NCI-H510A treated with DMSO at 0.1 percent for 48 hours (cell line): ENCODE results near the gene GPR176.

Experiments
- DNase-seq: peaks from one replicate; lab custom pipeline; 2025; lab: John Stamatoyannopoulos, UW

Gene GPR176

GRCh38 chr15:39919748-39920509 lies at the start of gene GPR176:
TSS of gene GPR176 (minus strand) at chr15:39920266. CDS start at chr15:39920026, 240 bp downstream.
- DNase-seq, result no peak

- DNase-seq, result no peak
Measured at GRCh38 chr15:39969002-39969394, 48.9 kb upstream of the GPR176 start.

GRCh38 chr15:39968273-39969001 lies 48.4 kb upstream of the GPR176 start:
- DNase-seq, result no peak

- no peak for DNase-seq
Measured at GRCh38 chr15:39966521-39966920, 46.5 kb upstream of the GPR176 start.

GRCh38 chr15:39963786-39964185 lies 43.7 kb upstream of the GPR176 start:
- DNase-seq, result no peak

- DNase-seq, result no peak
Measured at GRCh38 chr15:39961051-39961450, 41.0 kb upstream of the GPR176 start.

- DNase-seq, result no peak
Measured at GRCh38 chr15:39960411-39960810, 40.3 kb upstream of the GPR176 start.

- no peak for DNase-seq
Measured at GRCh38 chr15:39959411-39959810, 39.3 kb upstream of the GPR176 start.

GRCh38 chr15:39957481-39957880 lies 37.4 kb upstream of the GPR176 start:
- DNase-seq, result no peak

- no peak for DNase-seq
Measured at GRCh38 chr15:39953521-39953920, 33.5 kb upstream of the GPR176 start.

- DNase-seq, result no peak
Measured at GRCh38 chr15:39951561-39951960, 31.5 kb upstream of the GPR176 start.

GRCh38 chr15:39948817-39949216 lies 28.8 kb upstream of the GPR176 start:
- no peak for DNase-seq

- DNase-seq, result no peak
Measured at GRCh38 chr15:39947401-39948197, 27.5 kb upstream of the GPR176 start.

- DNase-seq, result no peak
Measured at GRCh38 chr15:39946862-39947261, 26.8 kb upstream of the GPR176 start.

- DNase-seq, result no peak
Measured at GRCh38 chr15:39944726-39945125, 24.7 kb upstream of the GPR176 start.

GRCh38 chr15:39942753-39943150 lies 22.7 kb upstream of the GPR176 start:
- peak; percentile 36 for DNase-seq

GRCh38 chr15:39942101-39942752 lies 22.2 kb upstream of the GPR176 start:
- no peak for DNase-seq

- no peak for DNase-seq
Measured at GRCh38 chr15:39939487-39940452, 19.7 kb upstream of the GPR176 start.

GRCh38 chr15:39937696-39938095 lies 17.6 kb upstream of the GPR176 start:
- DNase-seq, result no peak

GRCh38 chr15:39936681-39937080 lies 16.6 kb upstream of the GPR176 start:
- DNase-seq, result no peak

GRCh38 chr15:39936187-39936586 lies 16.1 kb upstream of the GPR176 start:
- no peak for DNase-seq
